ENCODE results near the gene PPM1M.
A peak's percentile ranks its signal among the peaks of the same experiment; 100 is the strongest.

PPM1M gene

GRCh38 chr3:52231502-52232278 lies 13.9 kb upstream of the PPM1M start:
- Mint-ChIP-seq H3K4me1 (no peaks in the 10 kb centered on the region), H3K36me3 (ENCODE audit: low read depth) (peaks cover 6% of the 10 kb centered on the region), H3K27me3 (ENCODE audit: low read depth) (peaks cover 4% of the 10 kb centered on the region), H3K4me3 (no peak overlapping the region), H3K27ac (no peak overlapping the region), H3K9me3 (no peaks in the 10 kb centered on the region)
- TF ChIP-seq, protein P1, sequence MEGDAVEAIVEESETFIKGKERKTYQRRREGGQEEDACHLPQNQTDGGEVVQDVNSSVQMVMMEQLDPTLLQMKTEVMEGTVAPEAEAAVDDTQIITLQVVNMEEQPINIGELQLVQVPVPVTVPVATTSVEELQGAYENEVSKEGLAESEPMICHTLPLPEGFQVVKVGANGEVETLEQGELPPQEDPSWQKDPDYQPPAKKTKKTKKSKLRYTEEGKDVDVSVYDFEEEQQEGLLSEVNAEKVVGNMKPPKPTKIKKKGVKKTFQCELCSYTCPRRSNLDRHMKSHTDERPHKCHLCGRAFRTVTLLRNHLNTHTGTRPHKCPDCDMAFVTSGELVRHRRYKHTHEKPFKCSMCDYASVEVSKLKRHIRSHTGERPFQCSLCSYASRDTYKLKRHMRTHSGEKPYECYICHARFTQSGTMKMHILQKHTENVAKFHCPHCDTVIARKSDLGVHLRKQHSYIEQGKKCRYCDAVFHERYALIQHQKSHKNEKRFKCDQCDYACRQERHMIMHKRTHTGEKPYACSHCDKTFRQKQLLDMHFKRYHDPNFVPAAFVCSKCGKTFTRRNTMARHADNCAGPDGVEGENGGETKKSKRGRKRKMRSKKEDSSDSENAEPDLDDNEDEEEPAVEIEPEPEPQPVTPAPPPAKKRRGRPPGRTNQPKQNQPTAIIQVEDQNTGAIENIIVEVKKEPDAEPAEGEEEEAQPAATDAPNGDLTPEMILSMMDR (IDR thresholded peaks at IDR 0.05; ENCODE audit: unreplicated experiment in 3 of 3), result peak; percentile 51 to 65 (median 58)

DNA sequence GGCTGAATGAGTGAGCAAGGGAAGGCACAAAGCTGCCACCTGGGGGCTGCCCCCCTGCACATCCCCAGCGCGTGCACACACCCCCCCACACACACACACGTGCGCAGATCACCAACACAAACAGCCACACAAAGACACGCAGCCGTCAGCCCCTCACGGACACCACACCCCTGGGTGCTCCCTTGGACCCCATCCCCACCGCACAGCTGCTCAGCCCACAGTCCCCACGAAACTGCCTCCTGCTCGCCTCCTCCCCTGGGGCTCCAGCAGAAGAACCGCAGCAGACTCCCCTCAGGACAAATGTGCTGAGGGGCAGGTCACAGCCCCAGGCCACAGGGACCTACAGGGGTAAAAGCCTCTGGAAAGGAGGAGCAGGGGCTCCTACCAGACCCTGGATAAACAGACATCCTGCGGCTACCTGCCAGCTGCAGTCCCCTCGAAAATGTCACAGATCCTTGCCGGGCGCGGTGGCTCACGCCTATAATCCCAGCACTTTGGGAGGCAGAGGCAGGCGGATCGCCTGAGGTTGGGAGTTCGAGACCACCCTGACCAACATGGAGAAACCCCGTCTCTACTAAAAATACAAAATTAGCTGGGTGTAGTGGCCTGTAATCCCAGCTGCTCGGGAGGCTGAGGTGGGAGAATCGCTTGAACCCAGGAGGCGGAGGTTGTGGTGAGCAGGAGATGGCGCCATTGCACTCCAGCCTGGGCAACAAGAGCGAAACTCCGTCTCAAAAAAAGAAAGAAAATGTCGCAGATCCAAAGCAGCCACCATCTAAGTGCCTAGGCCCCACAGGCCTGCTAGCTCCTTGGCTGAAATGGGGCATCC lies 13.1 kb upstream of the PPM1M start:
- TF ChIP-seq, protein P1 (IDR thresholded peaks at IDR 0.05; ENCODE audit: unreplicated experiment in 3 of 3), result peak in 2 of 3 experiments; percentile 17 to 18
- Mint-ChIP-seq H3K27me3 (ENCODE audit: low read depth) (no peaks in the 10 kb centered on the region), H3K4me1 (no peaks in the 10 kb centered on the region), H3K9me3 (no peaks in the 10 kb centered on the region), H3K36me3 (ENCODE audit: low read depth) (peaks cover 6% of the 10 kb centered on the region), H3K27ac (no peak overlapping the region), H3K4me3 (no peak overlapping the region)

DNA sequence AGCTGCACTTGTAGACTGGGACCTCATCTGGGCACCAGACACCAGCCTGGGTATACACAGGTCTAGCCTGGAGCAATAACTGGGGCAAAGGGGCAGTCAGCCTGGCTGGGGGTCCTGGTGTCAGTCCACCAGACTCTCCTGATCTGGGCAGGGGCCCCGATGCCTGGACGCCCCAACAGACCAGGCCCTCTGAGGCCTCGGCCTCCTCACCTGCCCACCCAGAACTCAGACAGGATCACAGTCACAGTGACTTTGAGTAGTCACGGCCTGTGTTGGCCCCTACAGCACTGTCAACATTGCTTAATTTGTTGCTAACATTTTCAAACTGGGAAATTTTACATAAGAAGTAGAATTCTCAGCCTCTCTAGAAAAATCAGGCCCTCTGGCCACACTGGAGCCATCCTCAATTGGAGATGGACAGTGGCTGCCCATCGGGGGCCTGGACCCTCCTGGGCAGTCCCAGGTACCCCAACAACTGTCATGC lies 12.4 kb upstream of the PPM1M start:
- no peaks in the 10 kb centered on the region for H3K27me3 Mint-ChIP-seq (ENCODE audit: low read depth)
- H3K27ac Mint-ChIP-seq, result no peak overlapping the region
- H3K4me3 Mint-ChIP-seq, result no peak overlapping the region
- peaks cover 6% of the 10 kb centered on the region for H3K36me3 Mint-ChIP-seq (ENCODE audit: low read depth)
- H3K9me3 Mint-ChIP-seq, result no peaks in the 10 kb centered on the region
- peaks cover 1% of the 10 kb centered on the region for H3K4me1 Mint-ChIP-seq
- TF ChIP-seq, protein P1 (IDR thresholded peaks at IDR 0.05; ENCODE audit: unreplicated experiment in 3 of 3), result peak in 1 of 3 experiments; percentile 1

DNA sequence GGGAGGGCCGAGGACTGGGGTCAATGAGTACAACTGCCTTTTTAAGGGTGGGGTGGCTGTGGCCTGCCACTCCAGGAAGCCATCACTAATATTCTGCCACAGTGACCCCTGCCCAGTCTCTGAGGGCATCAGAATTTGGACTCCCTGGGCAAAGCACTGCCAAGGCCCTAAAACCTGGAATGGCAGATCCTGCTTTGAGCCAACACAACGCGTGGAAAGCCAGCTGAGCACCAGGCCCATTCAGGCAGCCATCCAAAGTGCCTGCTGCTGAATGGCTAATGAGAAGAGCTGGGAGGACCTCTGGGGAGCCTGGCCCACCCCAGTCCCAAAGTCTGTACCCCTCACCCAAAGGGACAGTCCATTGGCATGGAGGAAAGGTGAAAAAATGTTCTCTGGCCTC lies 11.6 kb upstream of the PPM1M start:
- Mint-ChIP-seq H3K27me3 (ENCODE audit: low read depth) (no peaks in the 10 kb centered on the region), H3K9me3 (no peaks in the 10 kb centered on the region), H3K27ac (no peak overlapping the region), H3K4me3 (no peak overlapping the region), H3K36me3 (ENCODE audit: low read depth) (peaks cover 6% of the 10 kb centered on the region), H3K4me1 (peaks cover 6% of the 10 kb centered on the region)
- TF ChIP-seq, protein P1 (IDR thresholded peaks at IDR 0.05; ENCODE audit: unreplicated experiment in 3 of 3), result no peak

DNA sequence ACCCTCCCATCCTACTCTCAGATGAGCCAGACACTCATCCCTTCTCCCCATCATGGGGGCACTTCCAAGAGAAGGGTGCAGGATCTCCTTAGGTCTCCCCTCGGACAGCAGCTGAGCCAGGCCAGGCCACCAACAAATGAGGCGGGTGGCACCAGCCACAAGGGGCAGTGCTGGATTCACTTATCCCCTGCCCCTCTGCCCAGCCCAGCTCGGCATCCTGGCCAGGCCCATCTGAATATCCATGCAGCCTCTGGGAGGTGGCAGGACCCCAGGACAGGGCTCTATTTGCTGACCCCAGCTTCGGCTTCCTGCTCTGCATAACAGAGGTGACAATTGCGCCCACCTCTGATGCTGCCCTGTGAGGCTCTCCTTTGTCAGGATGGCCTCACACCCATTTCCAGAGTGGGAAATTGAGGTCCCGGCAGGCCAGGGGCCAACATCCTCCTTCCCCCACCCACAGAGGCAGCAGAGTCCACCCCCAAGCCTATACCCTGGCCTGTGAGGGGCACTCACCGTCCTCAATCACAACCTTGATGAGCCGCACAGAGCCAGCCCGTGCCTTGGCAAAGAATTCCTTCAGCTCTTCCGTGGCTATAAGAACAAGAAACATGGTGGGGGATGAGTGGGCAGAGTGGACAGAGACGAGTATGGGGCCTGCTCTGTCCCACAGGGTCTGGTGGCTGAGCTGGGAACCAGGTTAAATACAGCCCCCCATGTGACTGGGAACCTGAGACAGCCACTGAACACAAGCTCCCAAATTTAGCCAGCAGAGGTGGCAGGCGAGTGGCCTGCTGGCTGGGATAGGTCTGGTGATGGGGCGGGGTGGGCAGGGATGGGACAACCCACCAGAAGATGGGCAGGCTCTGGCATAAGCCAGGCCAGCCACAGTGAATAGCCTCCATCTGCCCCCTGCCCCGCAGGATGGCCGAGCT lies 10.8 kb upstream of the PPM1M start:
- Mint-ChIP-seq H3K27me3 (ENCODE audit: low read depth) (no peaks in the 10 kb centered on the region), H3K9me3 (no peaks in the 10 kb centered on the region), H3K4me1 (peaks cover 12% of the 10 kb centered on the region), H3K27ac (no peak overlapping the region), H3K36me3 (ENCODE audit: low read depth) (peaks cover 6% of the 10 kb centered on the region), H3K4me3 (peak overlapping the region in 1 of 3 experiments; percentile 41)
- TF ChIP-seq, protein P1 (IDR thresholded peaks at IDR 0.05; ENCODE audit: unreplicated experiment in 3 of 3), result no peak
